ENCODE measurements around the gene COP1.

GRCh38 chr1:175935566-175936115, 271.4 kb downstream of the COP1 start:
- TF ChIP-seq, protein P1, sequence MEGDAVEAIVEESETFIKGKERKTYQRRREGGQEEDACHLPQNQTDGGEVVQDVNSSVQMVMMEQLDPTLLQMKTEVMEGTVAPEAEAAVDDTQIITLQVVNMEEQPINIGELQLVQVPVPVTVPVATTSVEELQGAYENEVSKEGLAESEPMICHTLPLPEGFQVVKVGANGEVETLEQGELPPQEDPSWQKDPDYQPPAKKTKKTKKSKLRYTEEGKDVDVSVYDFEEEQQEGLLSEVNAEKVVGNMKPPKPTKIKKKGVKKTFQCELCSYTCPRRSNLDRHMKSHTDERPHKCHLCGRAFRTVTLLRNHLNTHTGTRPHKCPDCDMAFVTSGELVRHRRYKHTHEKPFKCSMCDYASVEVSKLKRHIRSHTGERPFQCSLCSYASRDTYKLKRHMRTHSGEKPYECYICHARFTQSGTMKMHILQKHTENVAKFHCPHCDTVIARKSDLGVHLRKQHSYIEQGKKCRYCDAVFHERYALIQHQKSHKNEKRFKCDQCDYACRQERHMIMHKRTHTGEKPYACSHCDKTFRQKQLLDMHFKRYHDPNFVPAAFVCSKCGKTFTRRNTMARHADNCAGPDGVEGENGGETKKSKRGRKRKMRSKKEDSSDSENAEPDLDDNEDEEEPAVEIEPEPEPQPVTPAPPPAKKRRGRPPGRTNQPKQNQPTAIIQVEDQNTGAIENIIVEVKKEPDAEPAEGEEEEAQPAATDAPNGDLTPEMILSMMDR (IDR thresholded peaks at IDR 0.05) = no peak
- TF ChIP-seq, protein P2, sequence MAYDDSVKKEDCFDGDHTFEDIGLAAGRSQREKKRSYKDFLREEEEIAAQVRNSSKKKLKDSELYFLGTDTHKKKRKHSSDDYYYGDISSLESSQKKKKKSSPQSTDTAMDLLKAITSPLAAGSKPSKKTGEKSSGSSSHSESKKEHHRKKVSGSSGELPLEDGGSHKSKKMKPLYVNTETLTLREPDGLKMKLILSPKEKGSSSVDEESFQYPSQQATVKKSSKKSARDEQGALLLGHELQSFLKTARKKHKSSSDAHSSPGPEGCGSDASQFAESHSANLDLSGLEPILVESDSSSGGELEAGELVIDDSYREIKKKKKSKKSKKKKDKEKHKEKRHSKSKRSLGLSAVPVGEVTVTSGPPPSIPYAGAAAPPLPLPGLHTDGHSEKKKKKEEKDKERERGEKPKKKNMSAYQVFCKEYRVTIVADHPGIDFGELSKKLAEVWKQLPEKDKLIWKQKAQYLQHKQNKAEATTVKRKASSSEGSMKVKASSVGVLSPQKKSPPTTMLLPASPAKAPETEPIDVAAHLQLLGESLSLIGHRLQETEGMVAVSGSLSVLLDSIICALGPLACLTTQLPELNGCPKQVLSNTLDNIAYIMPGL (CRISPR knock-in tag; IDR thresholded peaks at IDR 0.05; ENCODE audit: borderline replicate concordance) = no peak
- peak; percentile 49 for TF ChIP-seq MAFK (IDR thresholded peaks at IDR 0.05; ENCODE audit: partially characterized antibody)
- TF ChIP-seq RFX5 (IDR thresholded peaks at IDR 0.05) = no peak
- TF ChIP-seq POLR2A (IDR thresholded peaks at IDR 0.05; ENCODE audit: low read length) = no peak
- TF ChIP-seq RAD21 (conservative IDR thresholded peaks at IDR 0.05 in 1 of 2, IDR thresholded peaks at IDR 0.05 in 1 of 2) = no peak
- no peak for TF ChIP-seq EP300 (IDR thresholded peaks at IDR 0.05)
- no peak for TF ChIP-seq RNF2 (IDR thresholded peaks at IDR 0.05; ENCODE audit: borderline replicate concordance, low read depth)
- TF ChIP-seq JUN (IDR thresholded peaks at IDR 0.05) = no peak
- no peak for TF ChIP-seq HDAC2 (IDR thresholded peaks at IDR 0.05)
- no peak for TF ChIP-seq RCOR1 (IDR thresholded peaks at IDR 0.05; ENCODE audit: low read depth, low read length)
- no peak for TF ChIP-seq MAX (IDR thresholded peaks at IDR 0.05)

Measured in A549 (cell line).